OCI-LY1 (cell line): ENCODE measurements around the gene SMG9.

Experiments
- CTCF ChIP-seq: fragments of 200-600 bp; sonication (generic), shearing (Covaris generic); IDR thresholded peaks from 2 replicates; pipeline ENCODE4 v1.5.1; 2017; ENCODE audit warnings: mild to moderate bottlenecking, antibody characterized with exemption, low read length, moderate library complexity, mixed read lengths
- EZH2 ChIP-seq: fragments of 200-600 bp; sonication (generic), shearing (Covaris generic); IDR thresholded peaks from 2 replicates; pipeline ENCODE4 v1.8.0; 2017; ENCODE audit warnings: borderline replicate concordance, mixed run types, mild to moderate bottlenecking, antibody characterized with exemption, low read length, moderate library complexity, mixed read lengths

DNA sequence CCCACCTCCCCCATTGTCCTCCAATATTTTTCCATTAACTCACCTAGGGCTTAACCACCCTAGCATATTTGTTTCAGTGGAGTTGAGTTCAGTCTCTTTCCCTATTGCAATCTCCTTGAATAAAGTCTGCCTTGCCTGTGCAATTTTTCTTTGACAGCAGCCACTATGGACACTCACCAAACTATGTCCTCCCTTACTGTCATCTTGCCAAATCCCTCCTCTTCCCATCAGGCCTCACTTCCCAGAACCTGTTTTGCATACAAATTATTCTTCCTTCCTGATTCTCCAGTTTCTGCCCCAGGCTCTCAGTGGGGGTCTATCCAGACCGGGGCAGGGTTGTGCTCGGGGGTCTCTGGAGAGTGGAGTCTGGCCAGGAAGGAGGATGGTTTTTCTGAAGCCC lies 49.7 kb upstream of the SMG9 start:
- TF ChIP-seq CTCF (no peak), EZH2 (no peak)
